Measurements from ENCODE around the gene EFCAB5.
"Not testable (repeated sequence)": the region's sequence is repeated elsewhere in the genome, so short reads cannot be mapped to it uniquely, and the experiment has no call there.

The EFCAB5 gene

GRCh38 chr17:29936724-29937123, 4.7 kb upstream of the EFCAB5 start:
- no peak for DNase-seq

- DNase-seq = no peak
Measured at GRCh38 chr17:29945281-29945680, 3.8 kb downstream of the EFCAB5 start.

DNA sequence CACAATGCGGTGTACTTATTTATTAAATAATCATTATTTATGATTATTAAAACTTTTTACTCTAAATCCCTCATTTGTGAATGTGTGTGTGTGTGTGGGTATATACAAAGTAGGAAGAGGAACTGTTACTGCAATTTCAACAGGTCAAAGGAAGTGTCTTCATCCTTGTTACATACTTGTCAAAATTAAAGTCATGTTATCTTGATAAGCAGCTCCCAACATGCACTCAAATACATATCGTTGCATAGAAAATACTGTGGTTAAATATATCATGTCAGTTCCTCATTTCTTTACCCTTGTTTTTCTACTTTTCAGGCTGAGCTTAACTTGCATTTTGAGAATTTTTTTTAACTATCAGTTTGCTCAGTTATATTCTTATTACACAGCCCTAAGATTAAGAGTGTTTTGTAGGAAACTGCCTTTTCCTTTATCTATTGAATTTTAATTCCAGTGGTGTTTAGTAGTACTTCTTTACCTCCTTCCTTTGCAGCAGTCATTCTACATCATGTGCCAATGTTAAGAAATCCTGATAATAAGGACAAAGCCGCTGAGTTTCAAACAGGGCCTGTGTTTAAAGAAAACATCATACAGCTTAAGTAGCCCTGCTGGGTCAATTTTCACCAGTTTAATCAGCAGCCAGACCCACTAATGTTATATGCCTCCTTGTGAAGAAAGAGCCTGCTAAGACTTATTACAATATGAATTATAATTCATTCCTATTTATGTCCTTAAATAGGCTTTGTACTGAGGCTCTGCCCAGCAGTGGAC, 7.2 kb downstream of the EFCAB5 start:
- peak; percentile 70 for DNase-seq

- no peak for DNase-seq
Measured at GRCh38 chr17:29949696-29950095, 8.3 kb downstream of the EFCAB5 start.

- DNase-seq = no peak
Measured at GRCh38 chr17:29954405-29954804, 13.0 kb downstream of the EFCAB5 start.

DNA sequence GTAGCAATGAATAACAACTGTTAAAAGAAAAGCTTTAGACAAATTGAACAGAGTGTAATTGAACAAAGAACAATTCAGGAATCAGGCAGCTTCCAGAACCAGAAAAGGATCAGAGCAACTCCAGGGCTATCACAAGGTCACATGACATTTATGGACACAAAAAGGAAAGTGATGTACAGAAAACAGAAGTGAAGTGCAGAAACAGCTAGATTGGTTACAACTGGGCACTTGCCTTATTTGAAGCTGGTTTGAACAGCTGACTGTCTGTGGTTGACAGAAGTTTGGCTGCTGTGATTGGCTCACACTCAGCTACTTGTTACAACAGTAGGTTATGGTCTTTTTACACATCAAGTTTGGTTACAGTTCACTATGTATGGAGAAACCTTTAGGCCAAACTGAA, 14.8 kb downstream of the EFCAB5 start:
- DNase-seq = peak; percentile 83

DNA sequence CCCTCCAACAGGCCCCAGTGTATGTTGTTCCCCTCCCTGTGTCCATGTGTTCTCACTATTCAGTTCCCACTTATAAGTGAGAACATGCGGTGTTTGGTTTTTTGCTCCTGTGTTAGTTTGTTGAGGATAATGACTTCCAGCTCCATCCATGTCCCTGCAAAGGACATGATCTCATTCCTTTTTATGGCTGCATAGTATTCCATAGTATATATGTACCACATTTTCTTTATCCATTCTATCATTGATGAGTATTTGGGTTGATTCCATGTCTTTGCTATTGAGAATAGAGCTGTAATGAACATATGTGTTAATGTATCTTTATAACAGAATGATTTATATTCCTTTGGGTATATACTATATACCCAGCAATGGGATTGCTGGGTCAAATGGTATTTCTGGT, 16.1 kb downstream of the EFCAB5 start:
- not testable (repeated sequence) for DNase-seq

DNA sequence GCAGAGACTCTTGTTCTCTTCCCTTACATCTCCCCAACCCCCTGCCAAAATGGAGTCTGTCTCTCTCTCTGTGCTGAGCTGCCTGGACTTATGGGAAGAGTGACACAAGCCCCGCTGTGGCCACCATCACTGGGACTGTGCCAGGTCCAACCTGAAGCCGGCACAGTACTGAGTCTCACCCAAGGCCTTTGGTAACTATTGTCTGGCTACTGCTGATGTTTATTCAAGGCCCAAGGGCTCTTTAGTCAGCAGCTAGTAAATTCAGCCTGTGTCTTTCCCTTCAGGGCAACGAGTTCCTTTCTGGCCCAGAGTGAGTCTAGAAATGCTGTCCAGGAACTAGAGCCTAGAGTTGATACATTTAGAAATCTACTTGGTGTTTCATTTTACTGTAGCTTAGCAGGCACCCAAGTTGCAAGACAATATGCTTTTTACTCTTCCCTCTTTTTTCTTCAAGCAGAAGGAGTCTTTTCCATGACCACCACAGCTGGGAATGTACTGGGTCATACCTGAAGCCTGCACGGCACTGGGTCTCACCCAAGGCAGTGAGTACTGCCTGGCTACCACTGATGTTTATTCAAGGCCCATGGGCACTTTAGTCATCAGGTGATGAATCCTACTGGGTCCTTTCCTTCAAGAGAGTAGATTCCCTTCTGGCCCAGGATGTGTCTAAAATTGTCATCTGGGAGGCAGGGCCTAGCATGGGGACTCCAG, 17.7 kb downstream of the EFCAB5 start:
- no peak for DNase-seq

GRCh38 chr17:29959658-29960337, 18.4 kb downstream of the EFCAB5 start:
- no peak for DNase-seq

GRCh38 chr17:29962656-29963055, 21.2 kb downstream of the EFCAB5 start:
- DNase-seq = no peak

DNA sequence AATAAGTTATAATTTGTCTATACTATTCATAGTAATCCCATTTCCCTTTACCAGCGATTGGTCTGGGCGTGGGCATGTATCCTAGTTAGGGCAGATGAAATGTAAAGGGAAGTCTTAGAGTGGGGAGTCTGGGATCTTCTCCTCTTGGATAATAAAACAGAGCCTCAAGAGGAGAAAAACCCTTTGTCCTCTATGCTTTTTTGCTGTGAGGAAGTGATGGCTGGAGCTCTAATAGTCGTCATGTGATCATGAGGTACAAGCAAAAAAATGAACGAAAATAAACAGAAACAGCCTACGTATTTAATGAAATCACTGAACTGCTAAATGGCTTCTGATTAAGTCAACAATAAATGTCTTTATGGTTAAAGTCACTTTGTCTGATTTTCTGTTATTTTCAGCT, 26.8 kb downstream of the EFCAB5 start:
- DNase-seq = peak; percentile 39

DNA sequence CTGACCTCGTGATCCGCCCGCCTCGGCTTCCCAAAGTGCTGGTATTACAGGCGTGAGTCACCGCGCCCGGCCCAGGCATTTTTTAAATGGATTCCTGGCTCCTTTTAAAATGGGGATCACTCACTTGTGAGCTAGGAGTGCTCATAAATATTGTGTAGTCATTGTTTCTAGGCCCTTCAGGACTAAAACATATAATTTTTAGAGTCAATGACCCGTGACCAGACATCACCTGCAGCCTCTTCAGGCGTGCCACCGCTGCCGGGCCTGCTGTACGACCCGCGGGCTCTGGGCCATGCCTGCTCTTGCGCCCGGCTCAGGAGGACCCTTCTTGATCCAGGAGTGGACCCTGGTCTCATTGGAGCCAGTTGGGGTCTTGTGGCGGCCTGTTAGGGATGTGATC, 30.8 kb downstream of the EFCAB5 start:
- no peak for DNase-seq

GRCh38 chr17:29973005-29973404, 31.6 kb downstream of the EFCAB5 start:
- DNase-seq = no peak

GRCh38 chr17:29977836-29978235, 36.4 kb downstream of the EFCAB5 start:
- no peak for DNase-seq

DNA sequence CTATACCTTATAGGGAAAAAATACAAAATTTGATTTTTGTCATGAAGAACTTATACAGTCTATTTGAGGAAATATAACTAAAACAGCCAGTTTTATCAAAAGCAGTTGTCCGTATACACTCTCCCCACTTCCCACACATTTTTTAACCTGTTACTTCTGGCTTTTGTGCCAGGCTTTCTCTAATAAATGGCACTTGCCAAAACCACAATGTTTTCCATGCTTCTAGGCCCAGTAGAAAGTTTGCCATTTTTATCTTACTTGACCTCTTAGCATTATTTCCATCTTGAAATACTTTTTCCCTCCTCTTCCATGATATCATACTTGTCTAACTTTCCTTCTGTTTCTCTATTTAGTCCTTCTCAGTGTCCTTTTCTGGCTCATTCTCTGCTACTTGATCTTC, 38.8 kb downstream of the EFCAB5 start:
- no peak for DNase-seq

DNA sequence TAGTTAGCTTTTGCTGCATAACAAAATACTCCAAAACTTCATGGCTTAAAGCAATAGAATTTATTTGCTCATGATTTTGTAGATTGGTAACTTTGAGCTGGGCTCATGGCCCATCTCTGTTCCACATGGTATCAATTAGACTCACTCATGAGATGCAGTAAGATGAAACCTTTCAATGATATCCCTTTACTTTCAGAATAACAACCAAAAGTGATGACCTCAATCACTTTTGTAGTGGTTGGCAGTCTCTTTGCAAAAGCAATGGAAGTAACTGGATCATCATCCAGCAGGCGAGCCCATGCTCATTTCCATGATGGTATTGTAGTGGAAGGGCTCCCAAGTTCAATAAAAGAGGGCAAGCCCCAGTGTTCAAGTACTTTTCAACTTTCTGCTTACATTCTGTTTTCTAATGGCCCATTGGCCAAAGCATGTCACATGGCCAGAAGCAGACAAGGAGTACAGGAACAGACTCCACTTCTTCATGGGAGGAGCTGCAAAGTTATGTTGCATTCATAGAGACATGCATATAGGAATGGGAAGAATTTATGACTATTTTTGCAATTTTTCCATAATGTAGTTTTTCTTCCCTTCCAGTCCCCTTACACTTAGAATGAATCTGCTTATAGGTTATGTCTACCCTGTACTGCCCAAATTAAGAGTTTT, 41.7 kb downstream of the EFCAB5 start:
- no peak for DNase-seq

DNA sequence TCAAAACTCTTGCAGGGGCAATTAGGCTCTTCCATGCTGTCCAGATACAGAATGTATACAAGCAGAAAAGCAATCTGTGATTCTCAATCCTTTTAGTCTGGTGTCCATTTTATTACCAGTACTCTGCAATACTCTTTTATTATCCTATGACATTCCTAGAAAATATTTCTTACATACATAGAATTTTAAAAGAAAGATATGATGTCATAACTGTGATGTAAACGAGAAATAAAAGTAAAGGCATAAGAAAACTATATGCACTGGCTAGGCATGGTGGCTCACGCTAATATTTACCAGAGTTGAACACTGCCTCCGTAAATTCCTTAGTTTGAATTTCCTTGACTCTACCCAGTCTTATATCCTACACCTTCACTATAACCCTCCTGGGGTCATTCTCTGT, 55.0 kb downstream of the EFCAB5 start:
- no peak for DNase-seq

GRCh38 chr17:30000001-30000754, 58.7 kb downstream of the EFCAB5 start:
- no peak for DNase-seq

- no peak for DNase-seq
Measured at GRCh38 chr17:30000755-30001257, 59.4 kb downstream of the EFCAB5 start.

GRCh38 chr17:30002088-30002487, 60.7 kb downstream of the EFCAB5 start:
- DNase-seq = no peak

- no peak for DNase-seq
Measured at GRCh38 chr17:30005709-30006320, 64.4 kb downstream of the EFCAB5 start.

GRCh38 chr17:30011934-30012333, 70.5 kb downstream of the EFCAB5 start:
- DNase-seq = not testable (repeated sequence)

All from inflammatory macrophage treated with lipopolysaccharide for 4 hours (primary cell).